Ovary (tissue), 9 donors: Measurements from ENCODE around the gene CDH23. TPM values are rescaled to one million over a fixed set of nuclear protein-coding genes. Genes with fewer than 3 reads are reported as not detected.
A peak's percentile ranks its signal among the peaks of the same experiment; 100 is the strongest.

Experiments used
- DNase-seq, 5 donors: peaks; one replicate each; pipeline ENCODE4 v3.0.0-alpha.2; 2019 to 2020
- H3K27ac ChIP-seq, 2 donors: fragments of 200-600 bp; one replicate each; pipeline versions ENCODE4 v1.5.1 to v1.8.0; 2019 to 2022
- H3K27me3 ChIP-seq: fragments of 200-600 bp; one replicate; pipeline ENCODE4 v1.8.0; 2022
- H3K36me3 ChIP-seq: fragments of 200-600 bp; sonication (generic); one replicate; pipeline ENCODE4 v1.5.1; 2019
- H3K4me1 ChIP-seq: one replicate; pipeline ENCODE4 v1.8.1; 2013; ENCODE audit warnings: mild to moderate bottlenecking, moderate library complexity; ENCODE audit not compliant: insufficient read depth
- H3K4me3 ChIP-seq: fragments of 200-600 bp; sonication (generic); one replicate; pipeline ENCODE4 v1.5.1; 2017
- H3K9me3 ChIP-seq, 2 donors: fragments of 200-600 bp in 1 of 2; sonication (generic) in 1 of 2; one replicate each; pipeline versions ENCODE4 v1.5.1 to v1.8.1; 2013 to 2019; ENCODE audit warnings: mild to moderate bottlenecking in 1 of 2, moderate library complexity in 1 of 2
- EP300 ChIP-seq: sonication (generic); formaldehyde crosslinking; IDR thresholded peaks from one replicate; pipeline ENCODE4 v1.6.1; 2017; ENCODE audit warnings: antibody characterized with exemption
- POLR2A ChIP-seq: fragments of 450-650 bp; IDR thresholded peaks from one replicate; pipeline ENCODE4 v1.6.1; 2017; ENCODE audit warnings: antibody characterized with exemption, mild to moderate bottlenecking, moderate library complexity
- WGBS, 3 donors: extraction: QIAGEN DNeasy Blood & Tissue Kit in 1 of 3; methylation state at CpG; one replicate each; pipeline versions ENCODE4 v1.1.5 to v1.1.7; 2013 to 2017; 5-methylcytosine and 5-hydroxymethylcytosine counted together
- intact Hi-C, 4 donors: fragments of 100-400 bp; cut with DNase I; formaldehyde crosslinking; loops; one replicate each; pipeline versions ENCODE4 v1.11.0 to v1.15.1; 2022 to 2023
- polyA plus RNA-seq, 2 donors: library from polyadenylated mRNA; stranded (reverse); fragments of 200-250 nt in 1 of 2; fragments of 350-450 nt in 1 of 2; fragmentation: Illumina TruSeq in 1 of 2; extraction: RNeasy Lipid Tissue Mini Kit (QIAGEN cat#74804) in 1 of 2; gene quantifications; one replicate each; pipeline ENCODE4 v1.2.3, GENCODE V29; 2013 to 2014
- total RNA-seq, 7 donors: library from RNA; depleted of rRNA in 2 of 7; stranded (reverse); fragments of >200 nt in 2 of 7; fragmentation: NEBNext Ultra II Directional in 3 of 7; extraction: Animal tissue kit (Norgen Biotek cat#: 25700) in 3 of 7; gene quantifications; one replicate each; pipeline versions ENCODE4 v1.1.0 to v1.2.4, GENCODE V29; 2016 to 2023
- TF ChIP-seq, protein P1 (sequence below), 3 donors: fragments of 450-650 bp in 2 of 3; fragments of 200-600 bp in 1 of 3; IDR thresholded peaks; one replicate each; pipeline versions ENCODE4 v1.5.1 to v1.8.0; 2016 to 2022; ENCODE audit warnings: antibody characterized with exemption in 3 of 3, mild to moderate bottlenecking in 1 of 3
- donor health status: DM: no; HTN: no; CAD: no; lungs with moderate emphysema.
- donor health status: DM: no; HTN: no; CAD: no.
- donor health status: Bipolar disorder and iron deficiency.
- donor health status: DM: yes; HTN: yes; CAD: no.
- donor health status: DM: no; HTN: no; CAD: no.
- donor health status: DM: yes; HTN: yes; CAD: no.

CDH23 gene
- total and polyA plus RNA-seq, 9 donors, result 7.5 to 108 (median 39.1) TPM

- DNase-seq, result peak in 1 of 5 donors; percentile 33
- no peaks in the 10 kb centered on the region for H3K27me3 ChIP-seq
- peaks cover 28% of the 10 kb centered on the region for H3K4me1 ChIP-seq
- H3K9me3 ChIP-seq, result no peaks in the 10 kb centered on the region
- peak overlapping the region in 1 of 2 donors; percentile 89 for H3K27ac ChIP-seq
- intact Hi-C loops, result no loop called here
- TF ChIP-seq POLR2A (no peak), EP300 (no peak)
- TF ChIP-seq, protein P1, sequence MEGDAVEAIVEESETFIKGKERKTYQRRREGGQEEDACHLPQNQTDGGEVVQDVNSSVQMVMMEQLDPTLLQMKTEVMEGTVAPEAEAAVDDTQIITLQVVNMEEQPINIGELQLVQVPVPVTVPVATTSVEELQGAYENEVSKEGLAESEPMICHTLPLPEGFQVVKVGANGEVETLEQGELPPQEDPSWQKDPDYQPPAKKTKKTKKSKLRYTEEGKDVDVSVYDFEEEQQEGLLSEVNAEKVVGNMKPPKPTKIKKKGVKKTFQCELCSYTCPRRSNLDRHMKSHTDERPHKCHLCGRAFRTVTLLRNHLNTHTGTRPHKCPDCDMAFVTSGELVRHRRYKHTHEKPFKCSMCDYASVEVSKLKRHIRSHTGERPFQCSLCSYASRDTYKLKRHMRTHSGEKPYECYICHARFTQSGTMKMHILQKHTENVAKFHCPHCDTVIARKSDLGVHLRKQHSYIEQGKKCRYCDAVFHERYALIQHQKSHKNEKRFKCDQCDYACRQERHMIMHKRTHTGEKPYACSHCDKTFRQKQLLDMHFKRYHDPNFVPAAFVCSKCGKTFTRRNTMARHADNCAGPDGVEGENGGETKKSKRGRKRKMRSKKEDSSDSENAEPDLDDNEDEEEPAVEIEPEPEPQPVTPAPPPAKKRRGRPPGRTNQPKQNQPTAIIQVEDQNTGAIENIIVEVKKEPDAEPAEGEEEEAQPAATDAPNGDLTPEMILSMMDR (IDR thresholded peaks at IDR 0.05), result no peak
- H3K4me3 ChIP-seq, result no peak overlapping the region
- no peaks in the 10 kb centered on the region for H3K36me3 ChIP-seq
- WGBS, 3 donors, result 46 to 68% (median 58%) methylated on average over 2 of the region's 2 CpGs
Observed at GRCh38 chr10:71747039-71747531, 350.4 kb downstream of the CDH23 start.

DNA sequence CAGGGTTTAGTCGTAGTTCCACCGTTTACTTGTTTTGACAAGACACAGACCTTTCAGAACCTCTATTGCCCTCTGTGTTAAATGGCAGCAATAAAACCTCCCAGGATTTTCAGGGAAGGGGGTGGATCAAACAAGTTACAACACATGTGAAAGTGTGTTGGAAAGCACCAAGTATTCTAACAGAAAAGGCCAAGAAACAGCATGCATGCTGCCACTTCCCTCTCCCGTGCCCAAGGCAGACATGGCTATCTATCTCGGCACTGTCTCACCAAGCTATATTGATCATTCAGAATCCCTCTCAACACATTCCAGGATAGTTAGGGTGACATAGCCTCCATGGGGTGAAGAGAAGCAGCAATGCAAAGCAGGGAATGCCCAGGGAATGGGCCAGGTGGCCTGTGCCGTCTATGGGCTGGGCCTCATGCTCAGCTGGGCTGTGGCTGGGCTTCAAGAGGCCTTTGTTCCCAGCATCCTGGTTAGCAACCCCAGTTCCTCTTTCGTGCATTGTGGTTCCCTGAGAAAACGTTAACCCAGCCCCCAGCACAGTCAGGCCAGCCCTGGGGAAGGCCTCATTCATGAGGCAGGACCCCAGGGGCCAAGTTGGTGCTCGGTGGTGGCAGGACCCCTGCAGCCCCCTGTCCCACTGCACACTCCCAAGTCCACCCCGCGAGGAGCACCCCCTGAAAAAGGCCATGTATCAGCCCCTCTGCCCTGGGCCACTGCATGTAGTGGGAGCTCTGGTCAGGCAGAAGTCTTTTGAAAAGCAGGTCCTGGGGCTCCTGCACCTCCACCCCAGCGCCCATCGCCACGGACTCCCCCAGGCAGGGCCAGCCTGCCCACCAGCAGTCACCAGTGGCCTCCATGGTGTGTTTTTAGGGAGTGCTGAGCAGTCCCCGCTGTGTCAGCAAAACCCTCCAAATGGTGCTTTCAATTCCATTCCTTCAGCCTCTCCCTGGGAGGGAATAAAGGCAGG lies 351.1 kb downstream of the CDH23 start:
- no peak for TF ChIP-seq EP300
- no peak for TF ChIP-seq POLR2A
- TF ChIP-seq, protein P1 (IDR thresholded peaks at IDR 0.05), result no peak
- peak overlapping the region; percentile 68 to 89 for H3K27ac ChIP-seq
- H3K4me3 ChIP-seq, result no peak overlapping the region
- intact Hi-C loops, result no loop called here
- H3K4me1 ChIP-seq, result peaks cover 28% of the 10 kb centered on the region
- no peaks in the 10 kb centered on the region for H3K9me3 ChIP-seq
- H3K27me3 ChIP-seq, result no peaks in the 10 kb centered on the region
- H3K36me3 ChIP-seq, result no peaks in the 10 kb centered on the region
- 69 to 76% (median 70%) methylated on average over 14 of the region's 14 CpGs for WGBS, 3 donors
- DNase-seq, result peak in 1 of 5 donors; percentile 40

- H3K4me3 ChIP-seq, result no peak overlapping the region
- 8 to 11% (median 10%) methylated on average over 15 of the region's 15 CpGs for WGBS, 3 donors
- peaks cover 28% of the 10 kb centered on the region for H3K4me1 ChIP-seq
- peak; percentile 85 to 92 (median 89) for DNase-seq
- TF ChIP-seq POLR2A, result no peak
- TF ChIP-seq EP300, result no peak
- TF ChIP-seq, protein P1 (IDR thresholded peaks at IDR 0.05), result no peak
- no peaks in the 10 kb centered on the region for H3K9me3 ChIP-seq
- no peaks in the 10 kb centered on the region for H3K36me3 ChIP-seq
- peak overlapping the region; percentile 68 to 89 for H3K27ac ChIP-seq
- intact Hi-C loops, result no loop called here
- H3K27me3 ChIP-seq, result no peaks in the 10 kb centered on the region
Observed at GRCh38 chr10:71748671-71749191, 352.0 kb downstream of the CDH23 start.

GRCh38 chr10:71749396-71749795 lies 352.7 kb downstream of the CDH23 start:
- peak in 1 of 5 donors; percentile 44 for DNase-seq
- Histone ChIP-seq H3K9me3 (no peaks in the 10 kb centered on the region), H3K27ac (peak overlapping the region; percentile 68 to 89), H3K4me3 (no peak overlapping the region), H3K27me3 (no peaks in the 10 kb centered on the region), H3K36me3 (no peaks in the 10 kb centered on the region), H3K4me1 (peaks cover 28% of the 10 kb centered on the region)
- TF ChIP-seq, protein P1 (IDR thresholded peaks at IDR 0.05), result no peak
- TF ChIP-seq POLR2A, result no peak
- TF ChIP-seq EP300, result no peak
- WGBS, 3 donors, result 63 to 73% (median 69%) methylated on average over 4 of the region's 4 CpGs
- intact Hi-C loops, result no loop called here
